ENCODE results near the gene NFYB. TPM values are rescaled to one million over a fixed set of nuclear protein-coding genes. Genes with fewer than 3 reads are reported as not detected.
"Not testable (repeated sequence)": the region's sequence is repeated elsewhere in the genome, so short reads cannot be mapped to it uniquely, and the experiment has no call there.

NFYB gene
- 18.3 and 18.8 TPM in 2 replicates for total RNA-seq (2014; rRNA removed)
- 10.7 TPM for polyA plus RNA-seq (2012)

- peak; percentile 96 for DNase-seq (ENCODE audit: low read depth)
Observed at GRCh38 chr12:104137902-104138796, at the start of gene NFYB. Gene NFYB (minus strand): TSS chr12:104138210. CDS start chr12:104135453, 2,757 bp downstream.

GRCh38 chr12:104187446-104188155, 49.6 kb upstream of the NFYB start:
- no peak for DNase-seq (ENCODE audit: low read depth)

DNA sequence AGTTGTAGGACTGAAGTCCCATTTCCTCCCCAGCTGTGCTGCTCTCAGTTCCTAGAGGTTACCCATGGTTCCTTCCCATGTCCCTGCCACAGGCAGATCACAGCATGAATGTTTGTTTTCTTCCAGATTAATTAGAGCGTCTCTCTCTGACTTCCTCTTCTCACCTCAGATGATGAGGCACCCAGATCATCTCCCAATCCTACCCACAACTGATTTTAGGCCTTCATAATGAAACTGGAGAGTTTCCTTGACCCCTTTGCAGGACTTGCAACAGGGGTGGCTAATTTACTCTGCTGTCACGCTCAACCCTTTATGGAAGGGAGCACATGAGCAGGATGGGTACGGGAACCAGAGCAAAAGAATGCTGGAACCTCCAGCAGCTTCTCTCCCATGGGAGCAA, 45.4 kb upstream of the NFYB start:
- no peak for DNase-seq (ENCODE audit: low read depth)

DNA sequence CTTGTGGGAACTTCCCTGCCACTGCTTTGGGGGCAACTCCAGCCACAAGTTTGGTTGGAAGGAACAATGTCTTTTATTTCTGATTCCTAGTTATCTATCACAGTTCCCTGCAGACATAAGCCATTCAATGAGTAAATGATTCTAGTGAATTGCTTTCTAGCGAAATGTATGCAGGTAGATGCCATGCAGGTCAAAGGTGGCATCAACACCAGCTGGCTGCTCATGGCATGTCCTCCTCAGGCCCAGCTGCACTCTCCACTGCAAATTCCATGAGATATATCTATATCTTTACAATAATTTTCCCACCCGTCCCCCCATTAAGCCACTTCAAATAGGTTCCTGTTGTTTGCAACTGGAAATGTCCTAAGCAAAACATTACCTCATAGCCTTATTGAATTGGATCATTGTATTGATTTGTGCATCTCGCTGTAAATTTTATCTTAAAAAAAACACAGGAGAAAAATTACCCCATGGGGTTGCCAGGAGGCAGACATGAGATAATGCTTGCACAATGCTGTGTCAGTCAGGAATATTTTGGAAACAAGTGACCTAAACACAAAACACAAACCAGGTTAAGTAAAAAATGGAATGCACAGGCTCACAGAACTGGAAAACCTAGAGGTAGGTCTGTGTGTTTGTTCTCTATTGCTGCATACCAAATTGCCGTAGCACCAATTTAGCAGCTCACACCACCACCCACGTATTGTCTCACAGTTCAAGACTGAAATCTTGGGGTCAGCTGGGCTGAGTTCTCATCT, 44.8 kb upstream of the NFYB start:
- DNase-seq (ENCODE audit: low read depth) = no peak

- peak; percentile 35 for DNase-seq (ENCODE audit: low read depth)
Observed at GRCh38 chr12:104182144-104182543, 44.1 kb upstream of the NFYB start.

GRCh38 chr12:104181313-104181712, 43.3 kb upstream of the NFYB start:
- DNase-seq (ENCODE audit: low read depth) = no peak

GRCh38 chr12:104180374-104180773, 42.4 kb upstream of the NFYB start:
- no peak for DNase-seq (ENCODE audit: low read depth)

- peak; percentile 90 for DNase-seq (ENCODE audit: low read depth)
Observed at GRCh38 chr12:104177663-104178501, 39.9 kb upstream of the NFYB start.

DNA sequence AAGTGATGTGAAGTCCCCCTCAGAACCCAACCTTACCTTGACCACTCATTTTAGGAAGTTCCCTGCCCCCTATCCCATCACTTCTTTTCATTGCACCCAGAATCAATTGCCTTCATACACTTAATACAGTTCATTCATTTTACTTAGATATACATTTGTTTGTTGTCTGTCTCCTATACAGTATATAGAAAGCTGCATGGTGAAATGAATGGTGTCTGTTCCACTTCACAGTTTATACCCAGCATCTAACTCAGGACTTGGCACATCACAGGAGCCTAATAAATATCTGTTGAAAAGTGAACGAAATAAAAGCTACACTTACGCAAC, 39.3 kb upstream of the NFYB start:
- DNase-seq (ENCODE audit: low read depth) = no peak

DNA sequence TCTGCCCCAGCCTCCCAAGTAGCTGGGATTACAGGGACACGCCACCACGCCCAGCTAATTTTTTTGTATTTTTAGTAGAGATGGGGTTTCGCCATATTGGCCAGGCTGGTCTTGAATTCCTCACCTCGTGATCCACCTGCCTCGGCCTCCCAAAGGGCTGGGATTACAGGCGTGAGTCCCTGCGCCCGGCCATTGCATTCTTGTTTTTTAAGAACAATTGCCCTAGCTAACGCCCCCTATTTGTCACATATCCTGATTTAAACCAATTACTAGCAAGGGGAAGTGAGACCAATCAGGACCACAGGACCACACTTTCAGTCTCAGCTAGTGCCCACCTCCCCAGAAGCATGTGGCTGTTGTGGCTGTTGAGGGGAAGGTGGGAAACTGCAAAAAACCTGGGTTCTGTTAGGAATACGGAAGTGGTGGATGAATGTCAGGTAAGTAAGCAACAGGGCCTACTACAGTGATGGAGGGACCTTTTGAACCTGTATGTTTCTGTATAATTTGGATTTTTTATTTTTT, 37.8 kb upstream of the NFYB start:
- DNase-seq (ENCODE audit: low read depth) = no peak

GRCh38 chr12:104173804-104174203, 35.8 kb upstream of the NFYB start:
- not testable (repeated sequence) for DNase-seq (ENCODE audit: low read depth)

GRCh38 chr12:104172570-104172947, 34.5 kb upstream of the NFYB start:
- DNase-seq (ENCODE audit: low read depth) = no peak

GRCh38 chr12:104171785-104172569, 34.0 kb upstream of the NFYB start:
- DNase-seq (ENCODE audit: low read depth) = no peak

DNA sequence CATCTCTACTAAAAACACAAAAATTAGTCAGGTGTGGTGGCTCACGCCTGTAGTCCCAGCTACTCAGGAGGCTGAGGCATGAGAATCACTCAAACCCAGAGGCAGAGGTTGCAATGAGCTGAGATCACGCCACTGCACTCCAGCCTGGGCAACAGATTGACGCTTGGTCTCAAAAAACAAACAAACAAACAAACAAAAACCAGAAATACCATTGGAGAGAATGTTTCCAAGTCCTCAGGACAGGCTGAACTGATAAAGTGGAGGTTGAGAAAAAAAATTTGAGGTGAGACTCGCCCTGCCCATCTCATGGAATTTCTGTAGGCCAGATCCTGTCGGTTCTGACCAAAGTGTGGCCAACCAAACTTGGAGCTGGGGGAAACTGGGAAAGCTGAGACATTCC, 30.6 kb upstream of the NFYB start:
- DNase-seq (ENCODE audit: low read depth) = no peak

DNA sequence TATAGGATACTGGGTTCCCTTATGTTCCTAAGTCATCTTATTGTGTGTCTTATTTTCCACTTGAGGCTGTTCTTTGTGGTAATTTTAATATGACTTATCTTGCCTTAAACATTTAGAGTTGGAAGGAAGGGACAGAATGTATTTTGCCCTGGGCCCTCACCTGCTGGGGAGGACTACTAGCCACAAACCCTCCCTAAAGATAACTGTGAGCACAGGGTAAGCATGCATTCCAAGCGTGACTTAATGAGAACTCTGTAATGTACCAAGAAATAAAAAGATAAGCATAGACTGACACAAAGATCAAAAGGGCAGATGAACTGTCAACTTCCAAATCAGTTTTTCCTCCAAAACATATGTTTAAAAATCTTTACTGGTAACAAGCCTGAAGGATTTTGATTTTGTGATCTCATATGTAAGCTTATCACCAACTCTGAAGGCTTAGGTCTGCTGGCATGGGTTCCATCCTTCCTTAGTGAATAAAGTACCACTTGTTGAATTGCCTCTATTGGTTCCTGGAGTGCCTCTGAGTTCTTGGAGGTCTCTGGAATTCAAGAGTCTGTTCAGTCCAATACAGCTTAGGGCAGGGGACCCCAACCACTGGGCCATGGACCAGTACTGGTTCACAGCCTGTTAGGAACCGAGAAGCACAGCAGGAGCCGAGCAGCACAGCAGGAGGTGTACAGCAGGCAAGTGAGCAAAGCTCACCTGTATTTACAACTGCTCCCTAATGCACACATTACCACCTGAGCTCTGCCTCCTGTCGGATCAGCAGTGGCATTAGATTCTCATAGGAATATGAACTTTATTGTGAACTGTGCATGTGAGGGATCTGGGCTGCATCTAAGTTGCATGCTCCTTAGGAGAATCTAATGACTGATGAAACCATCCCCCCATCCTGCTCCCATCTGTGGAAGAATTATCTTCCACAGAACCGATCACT, 29.8 kb upstream of the NFYB start:
- DNase-seq (ENCODE audit: low read depth) = no peak

DNA sequence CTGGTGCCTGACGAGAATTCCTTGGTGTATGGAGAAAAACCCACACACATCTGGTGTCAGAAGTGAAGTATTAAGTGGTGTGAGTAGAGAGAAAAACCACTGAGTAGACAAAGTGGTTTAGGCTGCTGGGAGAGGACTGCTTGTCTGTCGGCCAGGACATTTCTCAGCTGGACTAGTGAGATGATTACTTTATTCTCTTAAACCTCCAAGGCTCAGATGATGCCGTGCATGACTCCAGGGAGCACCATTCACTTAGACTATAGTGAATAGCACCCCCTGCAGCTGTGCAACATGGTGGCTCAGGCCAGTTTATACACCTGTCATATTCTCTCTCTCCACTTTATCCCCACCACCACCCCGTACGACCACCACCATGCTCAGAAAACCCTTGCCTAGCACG, 28.5 kb upstream of the NFYB start:
- DNase-seq (ENCODE audit: low read depth) = no peak

DNA sequence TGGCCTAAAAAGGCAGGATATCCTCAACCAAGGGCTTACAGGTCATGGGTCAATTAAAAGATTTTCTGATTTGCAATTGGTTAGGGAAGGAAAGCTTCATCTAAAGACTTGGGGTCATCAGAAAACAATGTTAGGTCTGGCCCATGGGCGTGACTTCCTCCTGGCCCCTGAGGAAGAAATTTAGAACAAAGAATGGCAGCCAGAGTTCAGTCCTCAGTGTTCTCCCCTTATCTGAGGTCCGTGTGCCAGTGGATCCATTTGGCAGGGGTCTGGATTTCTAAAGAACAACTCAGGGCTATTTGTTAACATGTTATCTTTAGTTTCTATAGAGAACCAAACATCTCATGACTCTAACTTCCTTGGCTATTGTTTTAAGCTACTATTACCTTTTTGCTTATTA, 27.8 kb upstream of the NFYB start:
- DNase-seq (ENCODE audit: low read depth) = no peak

DNA sequence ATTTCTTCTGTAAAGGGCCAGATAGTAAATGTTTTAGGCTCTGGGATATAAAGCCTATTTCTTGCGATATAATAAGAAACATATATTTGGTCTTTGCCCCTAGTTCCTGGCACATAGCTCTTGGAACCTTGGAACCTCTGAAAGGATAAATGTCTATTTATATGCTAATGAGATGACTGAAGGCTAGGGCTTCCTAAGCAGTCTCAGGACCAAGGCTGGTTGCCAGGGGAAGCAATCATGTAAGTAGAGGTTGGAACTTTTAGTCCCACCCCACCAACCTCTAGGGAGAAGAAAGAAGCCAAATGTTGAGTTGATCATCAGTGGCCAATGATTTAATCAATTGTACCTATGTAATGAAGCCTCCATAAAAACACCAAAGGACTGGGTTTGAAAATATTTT, 26.6 kb upstream of the NFYB start:
- no peak for DNase-seq (ENCODE audit: low read depth)

GRCh38 chr12:104163631-104164030, 25.6 kb upstream of the NFYB start:
- no peak for DNase-seq (ENCODE audit: low read depth)

Data from LHCN-M2 (cell line).